Skin of body (tissue), 3 donors: ENCODE measurements around the gene OR6Q1. TPM values are rescaled to one million over a fixed set of nuclear protein-coding genes. Genes with fewer than 3 reads are reported as not detected.

Source experiments
- DNase-seq: peaks from one replicate; lab custom pipeline; 2025; lab: John Stamatoyannopoulos, UW
- small RNA-seq: library from RNA; depleted of rRNA; stranded (forward); fragments of <200 nt; gene quantifications from one replicate; pipeline ENCODE3, GENCODE V24; 2014; ENCODE audit warnings: low replicate concordance
- total RNA-seq: library from RNA; depleted of rRNA; stranded (reverse); fragments of >200 nt; gene quantifications from one replicate; pipeline ENCODE4 v1.2.3, GENCODE V29; 2014

Gene OR6Q1
- total RNA-seq, 1 donor from 2014 or later: not detected

DNA sequence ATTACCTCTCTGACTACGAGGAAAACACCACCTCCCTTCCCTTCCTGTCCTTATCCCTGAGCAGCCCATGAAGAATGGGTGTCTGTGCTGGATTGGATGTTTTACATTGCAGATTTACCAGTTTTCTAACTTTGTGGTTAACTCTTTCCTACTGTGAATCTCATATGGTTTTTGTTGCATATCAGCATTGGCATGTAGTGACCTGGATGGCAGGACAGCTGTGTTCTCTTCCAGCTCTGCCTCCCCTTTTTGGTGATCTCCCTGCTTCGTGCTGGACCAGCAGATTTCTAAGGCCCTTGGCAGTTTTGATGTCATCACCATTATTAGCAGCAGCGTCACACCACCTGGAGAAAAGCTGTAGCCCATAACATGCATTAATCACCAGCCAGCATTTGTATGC is 26.7 kb downstream of the OR6Q1 start:
- DNase-seq: no peak

DNA sequence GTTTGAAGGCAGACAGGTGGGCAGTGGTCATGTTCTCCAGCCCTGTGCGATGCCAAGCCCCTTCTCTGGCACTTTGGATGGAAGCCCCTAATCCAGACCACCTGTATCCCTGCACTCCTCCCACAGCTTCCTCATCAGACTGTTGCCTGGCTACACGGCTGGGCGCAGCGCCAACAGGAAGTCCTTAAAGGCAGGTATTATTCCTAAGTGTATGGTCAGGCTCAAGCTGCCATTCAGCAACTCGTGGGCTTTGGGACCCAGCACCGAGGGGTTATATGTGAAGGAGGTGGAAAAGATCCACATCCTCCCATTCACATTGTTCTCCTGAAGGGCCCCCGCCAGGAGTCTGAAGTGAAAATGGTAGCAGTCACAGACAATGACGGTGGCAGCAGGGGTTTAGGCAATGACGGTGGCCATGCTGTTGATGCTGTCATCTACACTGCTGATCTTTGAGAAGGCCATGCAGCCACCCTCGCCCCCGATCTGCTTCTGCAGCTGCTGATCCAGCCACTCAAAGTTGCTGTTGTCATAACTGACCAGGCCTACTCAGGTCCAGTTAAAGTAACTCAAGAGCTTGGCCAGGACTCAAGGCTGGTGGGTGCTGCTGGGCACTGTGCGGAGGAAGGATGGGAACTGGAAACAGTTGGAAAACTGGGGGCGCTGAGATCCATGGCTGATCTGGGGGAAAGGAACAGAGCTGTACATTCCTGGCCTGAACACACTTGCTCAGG is 27.7 kb downstream of the OR6Q1 start:
- no peak for DNase-seq

DNA sequence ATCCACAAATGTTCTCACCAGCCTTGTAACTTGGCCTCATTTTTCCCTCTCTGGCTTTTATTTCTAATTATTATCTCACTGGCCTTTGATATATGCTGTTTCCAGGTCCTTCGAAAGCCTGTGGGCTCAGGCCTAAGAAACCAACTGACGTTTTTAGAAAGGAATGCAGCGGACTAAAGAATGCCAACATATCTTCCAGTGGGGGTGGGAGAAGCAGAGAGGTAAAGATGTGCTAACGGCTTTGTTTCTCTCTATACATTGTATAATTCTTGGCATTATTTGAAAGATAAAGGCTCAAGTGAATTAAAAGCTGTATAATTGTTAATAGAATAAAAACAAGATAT is 28.2 kb downstream of the OR6Q1 start:
- DNase-seq: no peak

DNA sequence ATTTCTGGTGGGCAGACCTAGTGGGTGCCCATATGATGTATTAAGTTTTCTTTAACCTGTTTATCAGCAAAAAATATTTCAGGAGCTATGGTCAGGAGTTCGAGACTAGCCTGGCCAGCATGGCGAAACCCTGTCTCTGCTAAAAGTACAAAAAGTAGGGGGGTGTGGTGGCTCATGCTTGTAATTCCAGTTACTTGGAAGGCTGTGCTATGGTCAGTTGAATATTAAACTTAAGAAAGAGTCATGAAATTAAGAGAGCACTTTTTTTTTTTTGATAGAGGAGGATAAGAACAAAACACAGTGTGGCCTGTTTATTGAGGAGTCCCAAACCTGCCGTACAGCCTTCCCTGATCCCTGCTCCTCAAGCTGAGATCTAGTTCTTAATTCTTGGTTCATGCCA is 29.8 kb downstream of the OR6Q1 start:
- DNase-seq: no peak

GRCh38 chr11:58060939-58061672 is 30.4 kb downstream of the OR6Q1 start:
- DNase-seq: no peak

- DNase-seq: no peak
These were observed 31.1 kb downstream of the OR6Q1 start for GRCh38 chr11:58061813-58062212.

- DNase-seq: no peak
These were observed 36.9 kb downstream of the OR6Q1 start for GRCh38 chr11:58067685-58068084.

DNA sequence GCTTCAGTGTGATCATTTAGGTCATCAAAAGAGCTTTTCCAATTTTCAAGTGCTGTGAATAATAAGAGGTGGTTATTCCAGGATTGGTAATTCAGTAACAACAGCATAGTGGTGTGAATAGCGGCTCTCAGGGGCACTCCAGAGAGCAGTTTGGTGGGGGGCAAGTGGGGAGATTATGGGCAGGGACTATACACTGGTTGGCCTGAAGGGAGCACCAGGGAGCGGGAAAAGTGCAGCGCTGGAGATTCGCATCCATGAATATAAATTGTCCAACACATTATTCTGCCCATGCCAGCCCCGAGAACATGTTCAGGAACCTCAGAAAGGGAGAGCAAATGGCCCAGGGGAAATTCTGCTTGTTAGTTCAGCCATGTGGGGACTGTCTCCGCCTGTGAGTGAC is 37.9 kb downstream of the OR6Q1 start:
- no peak for DNase-seq

GRCh38 chr11:58070585-58070984 is 39.8 kb downstream of the OR6Q1 start:
- DNase-seq: no peak

GRCh38 chr11:58075781-58076180 is 45.0 kb downstream of the OR6Q1 start:
- DNase-seq: no peak

Small RNAs within 50 kb of the gene (small RNA-seq; reads per million reads assigned to genes)
- gene RNU6-899P: not detected

Other genes with a start within 250 kb of the OR6Q1 start
- gene OR9Q1, start 7.1 kb upstream of the OR6Q1 start, total RNA-seq: not detected
- gene OR9I1, start 94.6 kb downstream of the OR6Q1 start, total RNA-seq: not detected
- not detected for gene OR9Q2, start 158.1 kb downstream of the OR6Q1 start, total RNA-seq
- gene OR1S2, start 173.2 kb downstream of the OR6Q1 start, total RNA-seq: not detected
- gene OR1S1, start 181.8 kb downstream of the OR6Q1 start, total RNA-seq: not detected
- not detected for gene OR10Q1, start 198.0 kb downstream of the OR6Q1 start, total RNA-seq
- gene OR10W1, start 237.3 kb downstream of the OR6Q1 start, total RNA-seq: not detected